Retinal pigment epithelial cell (primary cell): ENCODE results near the gene ADARB2.
"Not testable (repeated sequence)": the region's sequence is repeated elsewhere in the genome, so short reads cannot be mapped to it uniquely, and the experiment has no call there.

Experiments
- DNase-seq: peaks from one replicate; pipeline ENCODE4 v3.0.0-alpha.2; 2010; ENCODE audit warnings: low read depth
- H3K4me3 ChIP-seq: 2 replicates; pipeline ENCODE4 v1.5.1; 2011; ENCODE audit warnings: mild to moderate bottlenecking, low read length, control low read depth, moderate library complexity
- TF ChIP-seq, protein P1 (sequence below): conservative IDR thresholded peaks from 2 replicates; pipeline ENCODE4 v1.5.1; 2011; ENCODE audit warnings: low read depth, low read length, control low read depth, inconsistent platforms

The ADARB2 gene

DNA sequence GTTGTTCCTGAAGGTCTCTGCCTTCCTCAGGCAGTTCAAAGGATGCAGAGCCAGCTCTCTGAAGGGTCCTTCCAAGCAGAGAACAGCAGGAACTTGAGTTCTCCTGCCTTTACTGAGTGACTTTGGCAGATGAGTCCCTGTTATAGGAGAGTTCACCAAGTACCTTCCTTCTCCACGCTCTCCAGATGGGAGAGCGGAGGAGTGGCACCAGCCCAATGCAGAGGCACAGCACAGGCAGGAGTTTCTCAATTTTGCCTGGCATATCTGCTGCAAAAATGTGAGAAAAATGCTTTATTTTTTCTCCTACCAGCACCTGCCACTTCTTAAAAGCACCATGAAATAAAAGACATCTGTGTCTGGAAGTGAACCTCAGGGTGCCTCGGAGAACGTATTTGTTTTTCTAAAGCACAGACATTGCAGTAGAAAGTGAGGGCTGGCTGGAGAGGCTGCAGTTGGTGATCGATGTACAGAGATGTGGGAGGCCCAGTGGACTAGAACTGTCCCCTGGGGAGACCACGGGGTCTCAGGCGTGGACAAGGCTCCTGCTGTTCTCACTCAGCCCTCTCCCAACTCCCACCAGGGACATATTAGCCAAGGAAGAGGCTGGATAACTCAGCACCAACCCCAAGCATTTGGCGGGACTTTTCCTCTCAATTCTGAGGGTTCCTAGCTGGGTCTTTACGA lies 506.6 kb downstream of the ADARB2 start:
- H3K4me3 ChIP-seq, result no peak overlapping the region
- DNase-seq, result no peak
- TF ChIP-seq, protein P1, sequence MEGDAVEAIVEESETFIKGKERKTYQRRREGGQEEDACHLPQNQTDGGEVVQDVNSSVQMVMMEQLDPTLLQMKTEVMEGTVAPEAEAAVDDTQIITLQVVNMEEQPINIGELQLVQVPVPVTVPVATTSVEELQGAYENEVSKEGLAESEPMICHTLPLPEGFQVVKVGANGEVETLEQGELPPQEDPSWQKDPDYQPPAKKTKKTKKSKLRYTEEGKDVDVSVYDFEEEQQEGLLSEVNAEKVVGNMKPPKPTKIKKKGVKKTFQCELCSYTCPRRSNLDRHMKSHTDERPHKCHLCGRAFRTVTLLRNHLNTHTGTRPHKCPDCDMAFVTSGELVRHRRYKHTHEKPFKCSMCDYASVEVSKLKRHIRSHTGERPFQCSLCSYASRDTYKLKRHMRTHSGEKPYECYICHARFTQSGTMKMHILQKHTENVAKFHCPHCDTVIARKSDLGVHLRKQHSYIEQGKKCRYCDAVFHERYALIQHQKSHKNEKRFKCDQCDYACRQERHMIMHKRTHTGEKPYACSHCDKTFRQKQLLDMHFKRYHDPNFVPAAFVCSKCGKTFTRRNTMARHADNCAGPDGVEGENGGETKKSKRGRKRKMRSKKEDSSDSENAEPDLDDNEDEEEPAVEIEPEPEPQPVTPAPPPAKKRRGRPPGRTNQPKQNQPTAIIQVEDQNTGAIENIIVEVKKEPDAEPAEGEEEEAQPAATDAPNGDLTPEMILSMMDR, result no peak

- no peak for DNase-seq
- no peak overlapping the region for H3K4me3 ChIP-seq
- TF ChIP-seq, protein P1, result no peak
Observed at GRCh38 chr10:1230138-1230537, 507.2 kb downstream of the ADARB2 start.

DNA sequence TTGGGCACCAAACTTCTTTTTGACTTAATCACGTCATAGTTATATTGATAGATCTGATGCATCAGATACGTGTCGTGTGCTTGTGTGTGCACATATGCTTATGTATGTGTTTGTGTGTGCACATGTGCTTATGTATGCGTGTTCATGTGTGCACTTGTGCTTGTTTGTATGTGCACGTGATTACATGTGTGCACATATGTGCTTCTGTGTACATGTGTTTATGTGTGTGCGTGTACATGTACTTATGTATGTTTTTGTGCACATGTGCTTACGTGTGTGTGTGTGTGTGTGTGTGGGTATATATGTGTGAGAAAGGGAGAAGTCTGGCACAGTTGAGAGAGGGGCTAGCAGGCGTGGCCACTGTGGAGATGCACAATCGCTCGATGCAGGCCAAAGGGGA lies 507.8 kb downstream of the ADARB2 start:
- TF ChIP-seq, protein P1, result no peak
- no peak for DNase-seq
- H3K4me3 ChIP-seq, result no peak overlapping the region

DNA sequence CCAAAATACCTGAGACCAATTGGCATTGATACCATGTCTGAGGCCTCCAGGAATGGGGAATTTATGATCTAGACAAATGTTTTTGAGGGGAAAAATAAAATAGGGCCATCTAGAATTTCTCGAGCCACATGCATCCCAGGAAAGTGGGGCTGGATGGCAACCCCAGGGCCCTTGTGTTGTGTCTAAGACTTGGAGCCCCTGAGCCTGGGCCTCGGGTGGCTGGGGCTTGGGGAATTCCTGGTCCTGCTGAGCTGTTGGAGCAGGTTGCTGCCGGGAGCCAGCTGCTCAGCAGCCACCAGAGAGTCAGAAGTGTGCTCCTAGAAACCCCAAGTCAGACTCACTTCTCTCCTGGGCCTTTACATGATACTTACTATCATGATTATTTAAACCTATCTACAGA lies 508.2 kb downstream of the ADARB2 start:
- TF ChIP-seq, protein P1, result no peak
- DNase-seq, result no peak
- no peak overlapping the region for H3K4me3 ChIP-seq

DNA sequence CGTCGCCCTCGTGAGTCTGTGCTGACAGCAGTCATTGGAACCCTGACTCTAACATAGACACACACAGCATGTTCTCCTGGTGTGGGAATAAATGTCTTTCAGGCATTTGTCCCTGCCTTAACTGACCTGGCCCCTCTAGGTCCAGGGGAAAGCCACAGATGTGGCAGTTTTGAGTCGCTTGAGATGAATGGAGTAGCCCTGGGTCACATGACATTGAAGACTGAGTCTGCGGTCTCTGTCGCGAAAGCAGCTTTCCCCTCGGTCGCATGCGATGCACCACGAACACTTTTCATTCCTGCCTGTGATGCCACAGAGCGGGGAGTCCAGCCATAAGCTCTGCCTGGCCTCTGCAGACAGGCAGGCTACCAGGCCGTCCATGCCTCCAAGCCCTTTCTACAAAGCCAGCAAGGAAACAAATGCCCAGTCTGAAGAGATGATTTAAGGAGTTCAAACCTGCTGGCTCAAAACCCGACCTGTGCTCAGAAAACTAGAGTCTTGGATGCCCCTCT lies 508.8 kb downstream of the ADARB2 start:
- no peak for DNase-seq
- TF ChIP-seq, protein P1, result no peak
- no peak overlapping the region for H3K4me3 ChIP-seq

- TF ChIP-seq, protein P1, result no peak
- no peak for DNase-seq
- H3K4me3 ChIP-seq, result no peak overlapping the region
Observed at GRCh38 chr10:1227510-1228402, 509.6 kb downstream of the ADARB2 start.

DNA sequence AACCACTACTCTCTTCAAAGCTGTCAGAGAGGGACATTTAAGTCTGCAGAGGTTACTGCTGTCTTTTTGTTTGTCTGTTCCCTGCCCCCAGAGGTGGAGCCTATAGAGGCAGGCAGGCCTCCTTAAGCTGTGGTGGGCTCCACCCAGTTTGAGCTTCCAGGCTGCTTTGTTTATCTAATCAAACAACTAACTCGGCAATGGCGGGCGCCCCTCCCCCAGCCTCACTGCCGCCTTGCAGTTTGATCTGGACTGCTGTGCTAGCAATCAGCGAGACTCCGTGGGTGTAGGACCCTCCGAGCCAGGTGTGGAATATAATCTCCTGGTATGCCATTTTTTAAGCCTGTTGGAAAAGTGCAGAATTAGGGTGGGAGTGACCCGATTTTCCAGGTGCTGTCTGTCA lies 510.4 kb downstream of the ADARB2 start:
- not testable (repeated sequence) for H3K4me3 ChIP-seq, DNase-seq

GRCh38 chr10:1219874-1220273 lies 517.5 kb downstream of the ADARB2 start:
- DNase-seq, H3K4me3 ChIP-seq: not testable (repeated sequence)
